Cerebellar nuclear complex (tissue), 1 donor: ENCODE measurements around the gene SP1.
"Not testable (repeated sequence)": the region's sequence is repeated elsewhere in the genome, so short reads cannot be mapped to it uniquely, and the experiment has no call there.

ENCODE experiments used
- DNase-seq, 2 experiments: peaks; one replicate each; lab custom pipeline; 2025; lab: John Stamatoyannopoulos, UW

Gene SP1

GRCh38 chr12:53361638-53362037 is 18.3 kb upstream of the SP1 start:
- not testable (repeated sequence) for DNase-seq

GRCh38 chr12:53365245-53365904 is 14.6 kb upstream of the SP1 start:
- DNase-seq = no peak

GRCh38 chr12:53373554-53374133 is 6.3 kb upstream of the SP1 start:
- not testable (repeated sequence) for DNase-seq

- not testable (repeated sequence) for DNase-seq
Measured at GRCh38 chr12:53374277-53374676, 5.7 kb upstream of the SP1 start.

GRCh38 chr12:53376747-53377146 is 3.2 kb upstream of the SP1 start:
- DNase-seq = no peak

GRCh38 chr12:53378222-53378621 is 1.8 kb upstream of the SP1 start:
- no peak for DNase-seq

GRCh38 chr12:53378724-53379388 is 1.1 kb upstream of the SP1 start:
- no peak for DNase-seq

GRCh38 chr12:53379389-53380103 is 430 bp upstream of the SP1 start:
- peak; percentile 100 for DNase-seq

- no peak for DNase-seq
Measured at GRCh38 chr12:53380794-53381730, 1.1 kb downstream of the SP1 start.

- no peak for DNase-seq
Measured at GRCh38 chr12:53381731-53382630, 2.0 kb downstream of the SP1 start.

GRCh38 chr12:53383258-53383657 is 3.3 kb downstream of the SP1 start:
- no peak for DNase-seq

GRCh38 chr12:53386381-53386780 is 6.4 kb downstream of the SP1 start:
- not testable (repeated sequence) for DNase-seq

- DNase-seq = no peak
Measured at GRCh38 chr12:53388932-53389331, 9.0 kb downstream of the SP1 start.

- DNase-seq = no peak
Measured at GRCh38 chr12:53389702-53390101, 9.7 kb downstream of the SP1 start.

- no peak for DNase-seq
Measured at GRCh38 chr12:53391724-53392123, 11.7 kb downstream of the SP1 start.

GRCh38 chr12:53399896-53400295 is 19.9 kb downstream of the SP1 start:
- no peak for DNase-seq

- DNase-seq = not testable (repeated sequence)
Measured at GRCh38 chr12:53402351-53402750, 22.4 kb downstream of the SP1 start.

- no peak for DNase-seq
Measured at GRCh38 chr12:53402871-53403270, 22.9 kb downstream of the SP1 start.

GRCh38 chr12:53410951-53411350 is 31.0 kb downstream of the SP1 start:
- no peak for DNase-seq

GRCh38 chr12:53413485-53414204 is 33.7 kb downstream of the SP1 start:
- no peak for DNase-seq
